HG02759 (cell line): ENCODE data around the gene TCTN2.

Experiments used
- ATAC-seq: cut with Tn5 transposase; IDR thresholded peaks from one replicate; pipeline ENCODE4 v1.9.1; 2021; ENCODE audit warnings: mild to moderate bottlenecking, moderate library complexity; ENCODE audit not compliant: unreplicated experiment

The TCTN2 gene

GRCh38 chr12:123734268-123734667, 63.4 kb downstream of the TCTN2 start:
- no peak for ATAC-seq

DNA sequence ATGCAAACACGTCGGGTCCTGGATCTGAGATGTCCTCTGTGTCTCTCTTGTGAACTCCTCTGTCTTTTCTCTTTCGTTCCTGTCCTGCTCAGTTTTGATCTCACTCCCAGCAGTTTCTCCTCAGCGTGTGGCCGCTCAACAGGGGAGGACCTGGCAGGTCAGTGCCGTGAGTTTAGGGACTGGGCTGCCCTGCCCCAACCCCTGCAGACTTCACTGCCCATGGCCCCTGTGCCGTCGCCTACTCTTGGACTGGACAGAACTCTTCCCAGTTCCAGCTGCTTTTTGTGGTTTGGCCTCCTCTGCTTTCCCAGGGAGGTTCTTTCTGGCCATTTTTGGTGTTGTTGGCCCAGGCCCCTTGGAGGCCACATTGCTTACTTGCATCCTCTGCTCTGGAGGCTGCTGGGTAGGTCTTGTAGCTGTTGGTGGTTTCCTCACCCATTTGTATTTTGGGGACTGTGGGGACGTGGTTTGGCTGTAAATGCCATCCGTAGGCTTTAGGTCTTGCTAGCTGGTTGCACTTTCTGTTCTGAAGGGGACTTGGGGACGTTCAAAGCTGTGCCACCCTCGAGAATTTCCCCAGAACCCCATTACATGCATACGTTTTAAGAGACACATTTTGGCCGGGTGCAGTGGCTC, 71.1 kb downstream of the TCTN2 start:
- ATAC-seq: no peak

DNA sequence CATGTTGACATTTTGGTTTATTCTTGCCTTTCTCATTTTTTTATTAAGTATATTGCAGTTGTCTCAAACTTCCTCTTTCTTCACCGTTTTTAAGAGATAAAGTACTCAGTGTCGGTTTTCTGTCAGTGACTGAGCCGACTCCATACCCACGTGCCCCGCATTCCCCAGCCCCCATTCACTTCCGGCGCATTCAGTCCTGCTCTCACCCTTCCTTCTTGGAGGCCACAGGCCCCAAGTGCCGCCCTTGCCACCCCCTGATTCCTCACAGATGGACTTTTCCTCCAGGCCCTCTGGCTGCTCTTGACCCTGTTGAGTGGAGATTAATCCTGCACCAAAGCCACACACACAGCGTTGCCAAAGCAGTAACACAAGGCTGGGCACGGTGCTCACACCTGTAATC, 72.1 kb downstream of the TCTN2 start:
- no peak for ATAC-seq

DNA sequence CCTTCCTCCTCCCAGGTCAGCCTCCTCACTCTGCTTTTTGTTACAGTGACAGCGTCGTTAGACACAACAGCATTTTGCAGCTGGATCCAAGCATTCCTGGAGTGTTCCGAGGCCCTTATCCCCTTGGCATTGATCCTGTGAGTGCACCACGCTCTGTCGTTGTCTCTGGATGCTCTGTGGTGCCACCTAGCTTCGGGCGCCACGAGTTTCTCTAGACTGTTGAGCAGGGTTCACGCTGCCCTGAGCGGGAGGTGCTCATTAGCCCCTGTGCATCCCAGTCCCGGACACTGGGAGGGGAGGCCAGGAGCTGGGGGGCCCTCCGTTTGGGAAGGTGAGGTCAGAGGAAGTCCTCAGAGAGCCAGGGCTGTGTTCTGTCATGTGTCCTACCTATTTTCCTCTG, 73.9 kb downstream of the TCTN2 start:
- no peak for ATAC-seq

- no peak for ATAC-seq
Observed at GRCh38 chr12:123747309-123747708, 76.4 kb downstream of the TCTN2 start.

DNA sequence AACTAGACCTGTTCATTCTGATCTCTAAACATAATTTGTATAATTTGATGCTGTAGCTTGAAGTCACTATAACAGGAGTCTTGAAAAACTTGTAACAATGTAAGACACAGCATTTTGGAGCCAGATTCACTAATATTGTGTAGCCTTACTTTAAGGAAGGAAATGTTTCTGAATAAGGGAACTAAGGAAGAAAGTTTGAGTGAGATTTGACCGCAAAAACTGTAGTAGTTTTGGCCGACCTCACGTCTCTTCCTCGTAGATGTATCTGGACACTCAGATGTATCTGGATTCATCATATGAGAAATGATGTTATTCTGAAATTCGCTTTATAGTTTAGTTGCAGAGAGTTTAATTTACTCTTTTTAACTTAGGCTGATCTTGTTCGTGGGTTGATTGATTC, 77.2 kb downstream of the TCTN2 start:
- ATAC-seq: no peak

- no peak for ATAC-seq
Observed at GRCh38 chr12:123748661-123749060, 77.7 kb downstream of the TCTN2 start.

GRCh38 chr12:123749355-123749754, 78.4 kb downstream of the TCTN2 start:
- ATAC-seq: no peak

GRCh38 chr12:123750159-123750656, 79.3 kb downstream of the TCTN2 start:
- no peak for ATAC-seq

DNA sequence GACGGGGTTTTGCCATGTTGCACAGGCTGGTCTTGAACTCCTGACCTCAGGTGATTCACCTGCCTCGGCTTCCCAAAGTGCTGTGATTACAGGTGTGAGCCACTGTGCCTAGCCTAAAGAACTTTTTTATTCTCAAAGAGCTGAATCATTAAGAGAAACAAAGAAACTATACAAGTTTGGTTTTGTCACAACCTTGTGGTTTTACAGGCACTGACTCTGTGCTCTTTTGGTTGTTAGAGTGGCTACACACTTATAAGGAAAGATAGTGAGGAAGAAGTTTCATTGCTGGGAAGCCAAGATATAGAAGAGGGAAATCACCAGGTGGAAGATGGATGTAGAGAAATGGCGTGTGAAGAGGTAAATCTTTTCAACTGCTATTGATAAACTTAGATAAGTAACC, 81.1 kb downstream of the TCTN2 start:
- ATAC-seq: no peak

GRCh38 chr12:123754041-123754772, 83.3 kb downstream of the TCTN2 start:
- no peak for ATAC-seq

GRCh38 chr12:123757561-123757960, 86.6 kb downstream of the TCTN2 start:
- ATAC-seq: no peak
